HUES6 (cell line): Measurements from ENCODE around the gene CHCHD6.

ENCODE experiments used
- H3K27ac ChIP-seq: 2 replicates; pipeline ENCODE4 v1.7.0; 2013; ENCODE audit warnings: low read depth, mild to moderate bottlenecking, low read length, inconsistent platforms
- H3K27me3 ChIP-seq: 2 replicates; pipeline ENCODE4 v1.6.1; 2013; ENCODE audit warnings: low read length; ENCODE audit not compliant: control insufficient read depth, insufficient read depth
- H3K36me3 ChIP-seq: 2 replicates; pipeline ENCODE4 v1.6.1; 2013; ENCODE audit warnings: low read length; ENCODE audit not compliant: control insufficient read depth, insufficient read depth
- H3K4me1 ChIP-seq: 2 replicates; pipeline ENCODE4 v1.6.1; 2013; ENCODE audit warnings: low read length; ENCODE audit not compliant: control insufficient read depth, insufficient read depth
- H3K4me3 ChIP-seq: 2 replicates; pipeline ENCODE4 v1.5.1; 2013; ENCODE audit warnings: low read depth, low read length
- H3K9ac ChIP-seq: one replicate; pipeline ENCODE4 v1.6.1; 2013; ENCODE audit warnings: mild to moderate bottlenecking, low read length
- H3K9me3 ChIP-seq: 2 replicates; pipeline ENCODE4 v1.6.1; 2013; ENCODE audit warnings: low read depth, low read length; ENCODE audit not compliant: control insufficient read depth, insufficient read depth

Gene CHCHD6

GRCh38 chr3:126945891-126946290, 241.9 kb downstream of the CHCHD6 start:
- Histone ChIP-seq H3K4me3 (no peak overlapping the region), H3K9me3 (no peaks in the 10 kb centered on the region), H3K9ac (no peak overlapping the region), H3K27ac (no peak overlapping the region), H3K36me3 (no peaks in the 10 kb centered on the region), H3K4me1 (no peaks in the 10 kb centered on the region), H3K27me3 (no peaks in the 10 kb centered on the region)

DNA sequence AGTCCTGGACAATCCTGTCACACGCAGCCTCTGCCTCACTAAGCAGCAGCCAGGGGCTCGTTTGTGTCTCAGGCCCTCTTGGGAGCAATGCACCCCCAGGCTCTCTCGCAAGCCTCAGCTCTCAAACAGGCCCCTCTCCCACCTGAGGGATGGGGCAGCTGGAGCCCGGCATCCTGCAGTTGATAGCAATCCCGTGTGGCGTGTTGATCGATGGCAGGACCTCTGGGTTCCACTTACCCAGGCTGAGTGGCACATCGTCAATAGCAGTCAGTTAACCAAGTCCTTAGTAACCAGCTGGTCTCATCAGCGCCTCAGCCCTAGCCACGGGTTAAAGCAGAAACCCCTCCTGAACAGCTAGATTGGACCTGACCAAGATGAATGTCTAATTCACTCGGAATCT, 242.4 kb downstream of the CHCHD6 start:
- Histone ChIP-seq H3K4me1 (no peaks in the 10 kb centered on the region), H3K9ac (no peak overlapping the region), H3K9me3 (no peaks in the 10 kb centered on the region), H3K27me3 (no peaks in the 10 kb centered on the region), H3K4me3 (no peak overlapping the region), H3K27ac (no peak overlapping the region), H3K36me3 (no peaks in the 10 kb centered on the region)

DNA sequence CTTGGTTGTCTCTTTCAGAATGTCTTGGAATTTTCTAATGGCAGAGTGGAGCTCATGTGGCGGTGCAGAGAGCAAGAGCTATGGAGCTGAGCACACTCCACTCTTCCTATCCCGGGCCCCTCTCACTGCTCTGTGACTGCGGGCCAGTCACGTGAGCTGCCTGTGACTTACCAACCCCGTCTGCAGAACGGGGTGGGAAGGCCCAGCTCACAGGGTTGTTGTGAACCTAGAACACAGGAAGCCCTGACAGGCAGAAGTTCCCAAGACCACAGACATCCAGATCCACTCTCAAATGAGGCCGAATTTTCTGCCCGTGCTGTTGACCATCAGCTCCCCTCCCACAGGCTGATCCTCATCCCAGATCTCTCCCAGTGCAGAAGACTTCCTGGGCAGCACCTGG, 243.4 kb downstream of the CHCHD6 start:
- H3K4me1 ChIP-seq: no peaks in the 10 kb centered on the region
- no peaks in the 10 kb centered on the region for H3K36me3 ChIP-seq
- H3K9ac ChIP-seq: no peak overlapping the region
- H3K27me3 ChIP-seq: no peaks in the 10 kb centered on the region
- no peaks in the 10 kb centered on the region for H3K9me3 ChIP-seq
- no peak overlapping the region for H3K4me3 ChIP-seq
- no peak overlapping the region for H3K27ac ChIP-seq

- H3K27me3 ChIP-seq: no peaks in the 10 kb centered on the region
- no peaks in the 10 kb centered on the region for H3K9me3 ChIP-seq
- no peaks in the 10 kb centered on the region for H3K4me1 ChIP-seq
- no peaks in the 10 kb centered on the region; the same call in 1 of the 2 replicates for H3K36me3 ChIP-seq
- H3K4me3 ChIP-seq: no peak overlapping the region
- H3K27ac ChIP-seq: no peak overlapping the region
- H3K9ac ChIP-seq: no peak overlapping the region
These were observed 245.0 kb downstream of the CHCHD6 start for GRCh38 chr3:126948980-126949535.

DNA sequence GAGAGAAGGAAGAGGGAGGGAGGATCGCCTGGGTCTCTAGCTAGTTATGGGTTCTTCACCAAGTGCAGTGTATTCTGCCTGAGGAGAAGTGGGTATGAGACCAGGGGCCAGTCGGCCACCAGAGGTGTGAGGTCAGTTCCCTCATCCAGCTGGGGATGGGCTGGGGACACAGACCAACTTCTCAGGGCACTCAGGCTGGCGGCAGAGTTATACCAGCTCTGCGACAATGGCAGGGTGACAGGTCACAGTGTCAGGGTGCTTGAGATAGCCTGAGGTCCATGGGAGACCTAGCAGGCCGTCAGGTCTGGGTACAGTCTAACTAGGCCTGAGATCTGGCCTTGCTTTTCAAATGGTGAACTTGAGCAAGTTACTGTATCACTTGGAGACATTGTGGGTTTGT, 247.5 kb downstream of the CHCHD6 start:
- Histone ChIP-seq H3K27me3 (no peaks in the 10 kb centered on the region), H3K9ac (no peak overlapping the region), H3K9me3 (no peaks in the 10 kb centered on the region), H3K4me3 (no peak overlapping the region), H3K4me1 (no peaks in the 10 kb centered on the region), H3K36me3 (no peaks in the 10 kb centered on the region; the same call in 1 of the 2 replicates), H3K27ac (no peak overlapping the region)

- H3K9me3 ChIP-seq: no peaks in the 10 kb centered on the region
- no peaks in the 10 kb centered on the region for H3K27me3 ChIP-seq
- H3K4me3 ChIP-seq: no peak overlapping the region
- no peaks in the 10 kb centered on the region for H3K4me1 ChIP-seq
- H3K27ac ChIP-seq: no peak overlapping the region
- no peaks in the 10 kb centered on the region; the same call in 1 of the 2 replicates for H3K36me3 ChIP-seq
- H3K9ac ChIP-seq: no peak overlapping the region
These were observed 248.4 kb downstream of the CHCHD6 start for GRCh38 chr3:126952261-126952982.

- Histone ChIP-seq H3K4me1 (no peaks in the 10 kb centered on the region), H3K36me3 (no peaks in the 10 kb centered on the region; the same call in 1 of the 2 replicates), H3K9ac (no peak overlapping the region), H3K27me3 (no peaks in the 10 kb centered on the region), H3K9me3 (no peaks in the 10 kb centered on the region), H3K27ac (no peak overlapping the region), H3K4me3 (no peak overlapping the region)
These were observed 249.1 kb downstream of the CHCHD6 start for GRCh38 chr3:126952983-126953660.

DNA sequence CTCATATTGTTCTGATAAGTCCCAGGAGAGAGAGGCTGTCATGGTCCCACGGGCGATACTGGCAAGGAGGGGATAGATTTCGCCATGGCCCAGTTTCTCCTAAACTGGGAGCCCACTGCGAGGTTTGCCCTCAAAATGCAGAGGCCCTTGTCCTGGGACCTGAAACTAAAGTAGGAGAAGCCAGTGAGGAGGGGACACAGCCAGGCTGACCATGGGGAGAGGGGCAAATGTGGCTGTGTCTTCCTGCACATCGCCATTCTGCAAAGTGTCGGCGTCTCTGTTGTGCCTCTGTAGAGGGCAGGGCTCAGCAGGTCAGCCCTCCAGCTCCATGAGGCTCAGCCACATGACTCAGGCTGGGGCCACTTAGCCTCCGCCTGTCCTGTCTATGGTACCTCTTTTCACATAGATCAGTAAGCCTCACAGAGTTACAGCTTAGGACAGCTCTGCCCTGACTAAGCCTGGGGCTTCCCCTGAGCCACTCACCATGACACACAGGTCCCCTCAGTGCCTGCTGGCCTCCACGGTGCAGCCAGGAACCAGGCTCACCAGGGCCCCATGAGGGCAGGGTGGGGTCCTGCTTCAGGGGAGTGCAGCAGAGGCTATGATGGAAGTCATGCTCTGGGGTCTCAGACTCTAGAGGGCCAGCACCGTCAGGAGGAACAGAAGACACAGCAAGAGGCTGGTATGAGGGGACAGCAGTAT, 250.3 kb downstream of the CHCHD6 start:
- H3K9me3 ChIP-seq: no peaks in the 10 kb centered on the region
- no peak overlapping the region for H3K9ac ChIP-seq
- no peaks in the 10 kb centered on the region; the same call in 1 of the 2 replicates for H3K36me3 ChIP-seq
- H3K27me3 ChIP-seq: no peaks in the 10 kb centered on the region
- H3K4me1 ChIP-seq: no peaks in the 10 kb centered on the region; the same call in 1 of the 2 replicates
- no peak overlapping the region for H3K4me3 ChIP-seq
- H3K27ac ChIP-seq: no peak overlapping the region

DNA sequence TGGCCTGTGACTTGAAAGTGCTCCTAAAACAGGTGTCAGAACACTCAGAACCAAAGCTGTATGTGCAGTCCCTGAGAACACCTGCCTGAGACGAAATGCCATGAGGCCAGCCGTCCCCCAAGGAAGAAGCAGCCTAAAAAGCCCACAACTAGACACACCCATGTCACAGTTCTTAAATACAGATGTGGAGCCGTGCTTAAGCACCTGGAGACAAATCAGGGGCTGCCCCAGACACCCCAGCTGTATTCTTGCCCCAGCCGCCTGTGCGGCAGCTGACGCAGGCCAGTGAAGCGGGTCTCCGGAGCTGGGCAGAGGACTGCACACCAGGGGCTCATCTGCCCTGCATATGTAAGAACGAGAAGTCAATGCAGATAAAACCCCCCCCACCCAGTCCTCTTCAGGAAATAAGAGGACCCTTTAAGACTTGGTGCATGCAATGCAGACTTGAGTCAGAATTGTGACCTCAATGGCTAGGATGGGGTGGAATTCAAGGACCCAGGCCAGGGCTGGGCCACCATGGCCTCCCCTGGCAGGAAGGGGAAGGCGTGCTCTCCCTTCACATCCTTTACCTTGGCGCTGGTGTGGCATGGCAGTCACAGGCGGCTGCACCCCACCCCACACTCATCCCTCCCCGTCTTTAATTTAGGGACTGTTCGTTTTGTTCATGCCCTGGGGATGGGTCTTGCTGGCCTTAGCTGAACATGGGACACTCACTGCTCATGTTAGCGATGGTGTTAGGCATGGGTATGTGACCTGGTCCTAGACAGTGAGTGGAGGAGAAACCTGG, 251.2 kb downstream of the CHCHD6 start:
- Histone ChIP-seq H3K27me3 (no peaks in the 10 kb centered on the region), H3K9ac (no peak overlapping the region), H3K36me3 (no peaks in the 10 kb centered on the region; the same call in 1 of the 2 replicates), H3K27ac (no peak overlapping the region), H3K4me1 (peaks cover 8% of the 10 kb centered on the region), H3K9me3 (no peaks in the 10 kb centered on the region), H3K4me3 (no peak overlapping the region)

DNA sequence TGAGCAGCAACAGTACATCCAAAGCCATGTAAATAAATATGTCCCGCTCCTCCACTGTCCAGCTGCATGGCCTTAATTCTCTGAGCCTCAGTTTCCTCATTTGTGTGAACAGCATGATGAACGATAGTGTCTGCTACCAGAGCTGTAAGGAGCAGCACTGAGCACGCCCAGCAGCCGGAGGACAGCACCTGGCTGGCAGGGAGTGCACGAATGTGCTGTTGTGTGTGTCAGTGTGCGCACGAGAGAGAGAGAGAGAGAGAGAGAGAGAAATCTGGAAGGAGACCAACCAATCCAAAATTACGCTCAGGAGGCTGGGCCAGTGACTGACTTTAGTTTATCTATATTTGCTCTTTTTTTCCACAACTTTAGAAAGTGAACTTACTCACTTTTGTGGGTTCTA, 252.3 kb downstream of the CHCHD6 start:
- H3K27ac ChIP-seq: no peak overlapping the region
- H3K36me3 ChIP-seq: no peaks in the 10 kb centered on the region; the same call in 1 of the 2 replicates
- H3K9me3 ChIP-seq: no peaks in the 10 kb centered on the region
- H3K4me3 ChIP-seq: no peak overlapping the region
- peaks cover 19% of the 10 kb centered on the region for H3K4me1 ChIP-seq
- no peaks in the 10 kb centered on the region for H3K27me3 ChIP-seq
- no peak overlapping the region for H3K9ac ChIP-seq
